Measurements from ENCODE around the gene POLR2I.

GRCh38 chr19:36128392-36128736, 13.7 kb upstream of the POLR2I start:
- TF ChIP-seq, protein P1, sequence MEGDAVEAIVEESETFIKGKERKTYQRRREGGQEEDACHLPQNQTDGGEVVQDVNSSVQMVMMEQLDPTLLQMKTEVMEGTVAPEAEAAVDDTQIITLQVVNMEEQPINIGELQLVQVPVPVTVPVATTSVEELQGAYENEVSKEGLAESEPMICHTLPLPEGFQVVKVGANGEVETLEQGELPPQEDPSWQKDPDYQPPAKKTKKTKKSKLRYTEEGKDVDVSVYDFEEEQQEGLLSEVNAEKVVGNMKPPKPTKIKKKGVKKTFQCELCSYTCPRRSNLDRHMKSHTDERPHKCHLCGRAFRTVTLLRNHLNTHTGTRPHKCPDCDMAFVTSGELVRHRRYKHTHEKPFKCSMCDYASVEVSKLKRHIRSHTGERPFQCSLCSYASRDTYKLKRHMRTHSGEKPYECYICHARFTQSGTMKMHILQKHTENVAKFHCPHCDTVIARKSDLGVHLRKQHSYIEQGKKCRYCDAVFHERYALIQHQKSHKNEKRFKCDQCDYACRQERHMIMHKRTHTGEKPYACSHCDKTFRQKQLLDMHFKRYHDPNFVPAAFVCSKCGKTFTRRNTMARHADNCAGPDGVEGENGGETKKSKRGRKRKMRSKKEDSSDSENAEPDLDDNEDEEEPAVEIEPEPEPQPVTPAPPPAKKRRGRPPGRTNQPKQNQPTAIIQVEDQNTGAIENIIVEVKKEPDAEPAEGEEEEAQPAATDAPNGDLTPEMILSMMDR (conservative IDR thresholded peaks at IDR 0.05; ENCODE audit: low read depth, low read length) = no peak
- TF ChIP-seq EZH2 (IDR thresholded peaks at IDR 0.05; ENCODE audit: borderline replicate concordance, low read depth, low read length, poor library complexity, severe bottlenecking) = no peak
